Measurements from ENCODE around the gene NEK1. TPM values are rescaled to one million over a fixed set of nuclear protein-coding genes. Genes with fewer than 3 reads are reported as not detected.
"Not testable (repeated sequence)": the region's sequence is repeated elsewhere in the genome, so short reads cannot be mapped to it uniquely, and the experiment has no call there.

Gene NEK1
- total and polyA plus RNA-seq, 8 donors = 13.2 to 30.9 (median 26.9) TPM

- Histone ChIP-seq H3K36me3 (no peaks in the 10 kb centered on the region), H3K4me1 (peaks cover 0 to 8% of the 10 kb centered on the region in 2 donors), H3K4me3 (no peak overlapping the region), H3K27ac (no peak overlapping the region), H3K27me3 (no peaks in the 10 kb centered on the region), H3K9me3 (no peaks in the 10 kb centered on the region)
- TF ChIP-seq CTCF (IDR thresholded peaks at IDR 0.05) = no peak
- no peak for ATAC-seq
- DNase-seq = no peak
- intact Hi-C loops (cut with DNase I) = no loop called here
Measured at GRCh38 chr4:169565606-169566005, 46.8 kb downstream of the NEK1 start.

- peak in 2 of 4 donors; percentile 73 to 85 for DNase-seq
- no peaks in the 10 kb centered on the region for H3K27me3 ChIP-seq
- H3K4me3 ChIP-seq = no peak overlapping the region
- H3K9me3 ChIP-seq = no peaks in the 10 kb centered on the region
- TF ChIP-seq CTCF (IDR thresholded peaks at IDR 0.05) = no peak
- H3K4me1 ChIP-seq = no peaks in the 10 kb centered on the region
- intact Hi-C loops (cut with DNase I) = no loop called here
- H3K36me3 ChIP-seq = peaks cover 0 to 22% of the 10 kb centered on the region in 2 donors
- no peak for ATAC-seq
- no peak overlapping the region for H3K27ac ChIP-seq
Measured at GRCh38 chr4:169557061-169557636, 55.2 kb downstream of the NEK1 start.

- Histone ChIP-seq H3K9me3 (peaks cover 0 to 40% of the 10 kb centered on the region in 2 donors), H3K36me3 (peaks cover 0 to 13% of the 10 kb centered on the region in 2 donors)
- H3K4me1 ChIP-seq; H3K27me3 ChIP-seq; DNase-seq; intact Hi-C loops (cut with DNase I); H3K4me3 ChIP-seq; H3K27ac ChIP-seq; ATAC-seq: not testable (repeated sequence)
Measured at GRCh38 chr4:169546548-169546947, 65.8 kb downstream of the NEK1 start.

- no peaks in the 10 kb centered on the region for H3K4me1 ChIP-seq
- H3K27ac ChIP-seq = no peak overlapping the region
- DNase-seq = no peak
- no peaks in the 10 kb centered on the region for H3K27me3 ChIP-seq
- peaks cover 0 to 23% of the 10 kb centered on the region in 2 donors for H3K9me3 ChIP-seq
- intact Hi-C loops (cut with DNase I) = no loop called here
- peaks cover 0 to 6% of the 10 kb centered on the region in 2 donors for H3K36me3 ChIP-seq
- ATAC-seq = no peak
- no peak for TF ChIP-seq CTCF (IDR thresholded peaks at IDR 0.05)
- no peak overlapping the region for H3K4me3 ChIP-seq
Measured at GRCh38 chr4:169540774-169541173, 71.6 kb downstream of the NEK1 start.

- Histone ChIP-seq H3K36me3 (peaks cover 0 to 17% of the 10 kb centered on the region in 2 donors), H3K4me1 (no peaks in the 10 kb centered on the region), H3K4me3 (no peak overlapping the region), H3K27ac (no peak overlapping the region), H3K27me3 (no peaks in the 10 kb centered on the region), H3K9me3 (no peaks in the 10 kb centered on the region)
- ATAC-seq = no peak
- intact Hi-C loops (cut with DNase I) = no loop called here
- no peak for DNase-seq
- no peak for TF ChIP-seq CTCF (IDR thresholded peaks at IDR 0.05)
Measured at GRCh38 chr4:169530048-169530447, 82.3 kb downstream of the NEK1 start.

GRCh38 chr4:169523796-169524195, 88.6 kb downstream of the NEK1 start:
- H3K4me3 ChIP-seq = no peak overlapping the region
- H3K27me3 ChIP-seq = no peaks in the 10 kb centered on the region
- peaks cover 0 to 8% of the 10 kb centered on the region in 2 donors for H3K36me3 ChIP-seq
- intact Hi-C loops (cut with DNase I) = no loop called here
- no peak for TF ChIP-seq CTCF (IDR thresholded peaks at IDR 0.05)
- no peak for DNase-seq
- H3K27ac ChIP-seq = no peak overlapping the region
- no peaks in the 10 kb centered on the region for H3K9me3 ChIP-seq
- ATAC-seq = no peak
- H3K4me1 ChIP-seq = no peaks in the 10 kb centered on the region

Data from left lung (tissue), 10 donors.